SK-N-SH treated with all-trans-retinoic acid at 6 μM for 48 hours (cell line): ENCODE results near the gene ADGRV1.

Experiments used
- ARNTL ChIP-seq: fragments of 450-650 bp; formaldehyde crosslinking; IDR thresholded peaks from 2 replicates; pipeline ENCODE4 v1.5.0; 2020; ENCODE audit warnings: low read depth, mild to moderate bottlenecking, moderate library complexity, borderline replicate concordance
- CREB5 ChIP-seq: fragments of 250-450 bp; sonication (Bioruptor Pico); IDR thresholded peaks from 2 replicates; pipeline ENCODE4 v1.5.1; 2020; ENCODE audit warnings: low read depth, mild to moderate bottlenecking, moderate library complexity
- CSDC2 ChIP-seq: fragments of 250-450 bp; sonication (Bioruptor Pico); IDR thresholded peaks from 2 replicates; pipeline ENCODE4 v1.5.0; 2020; ENCODE audit warnings: mild to moderate bottlenecking, moderate library complexity
- CSRNP3 ChIP-seq: fragments of 250-450 bp; sonication (Bioruptor Pico); IDR thresholded peaks from 2 replicates; pipeline ENCODE4 v1.5.1; 2021; ENCODE audit warnings: mild to moderate bottlenecking, moderate library complexity
- ESRRG ChIP-seq: fragments of 250-450 bp; sonication (Bioruptor Pico); IDR thresholded peaks from 2 replicates; pipeline ENCODE4 v1.6.1; 2021; ENCODE audit warnings: mild to moderate bottlenecking
- PATZ1 ChIP-seq: fragments of 250-450 bp; sonication (Bioruptor Pico); IDR thresholded peaks from 2 replicates; pipeline ENCODE4 v1.8.0; 2020; ENCODE audit warnings: mild to moderate bottlenecking, moderate library complexity, borderline replicate concordance
- POU6F1 ChIP-seq: fragments of 250-450 bp; sonication (Bioruptor Pico); IDR thresholded peaks from 2 replicates; pipeline ENCODE4 v1.8.0; 2021; ENCODE audit warnings: low read depth, mild to moderate bottlenecking, moderate library complexity, borderline replicate concordance
- PPARA ChIP-seq: fragments of 250-450 bp; sonication (Bioruptor Pico); IDR thresholded peaks from 2 replicates; pipeline ENCODE4 v1.5.0; 2020; ENCODE audit warnings: mild to moderate bottlenecking, borderline replicate concordance
- RARB ChIP-seq: fragments of 250-450 bp; sonication (Bioruptor Pico); IDR thresholded peaks from 2 replicates; pipeline ENCODE4 v1.8.0; 2021; ENCODE audit warnings: mild to moderate bottlenecking, moderate library complexity
- TCF4 ChIP-seq: fragments of 250-450 bp; sonication (Bioruptor Pico); IDR thresholded peaks from 2 replicates; pipeline ENCODE4 v1.8.0; 2021; ENCODE audit warnings: mild to moderate bottlenecking, moderate library complexity, borderline replicate concordance
- TOX ChIP-seq: fragments of 250-450 bp; sonication (Bioruptor Pico); IDR thresholded peaks from 2 replicates; pipeline ENCODE4 v1.8.0; 2021; ENCODE audit warnings: mild to moderate bottlenecking, moderate library complexity, borderline replicate concordance
- ZC3H10 ChIP-seq: fragments of 250-450 bp; sonication (Bioruptor Pico); IDR thresholded peaks from 2 replicates; pipeline ENCODE4 v1.5.1; 2021; ENCODE audit warnings: mild to moderate bottlenecking, moderate library complexity
- ZFP3 ChIP-seq: fragments of 250-450 bp; sonication (Bioruptor Pico); IDR thresholded peaks from 2 replicates; pipeline ENCODE4 v1.5.0; 2020; ENCODE audit warnings: mild to moderate bottlenecking, moderate library complexity
- ZNF8 ChIP-seq: fragments of 450-650 bp; formaldehyde crosslinking; IDR thresholded peaks from 2 replicates; pipeline ENCODE4 v1.5.0; 2020; ENCODE audit warnings: mild to moderate bottlenecking, moderate library complexity

GRCh38 chr5:90581956-90582355 is 23.4 kb downstream of the ADGRV1 start:
- no peak for TF ChIP-seq ESRRG (CRISPR knock-in tag)
- no peak for TF ChIP-seq CSDC2 (CRISPR knock-in tag)
- TF ChIP-seq PATZ1 (CRISPR knock-in tag): no peak
- no peak for TF ChIP-seq PPARA (CRISPR knock-in tag)
- no peak for TF ChIP-seq ARNTL
- TF ChIP-seq CREB5 (CRISPR knock-in tag): no peak
- no peak for TF ChIP-seq POU6F1 (CRISPR knock-in tag)
- TF ChIP-seq ZC3H10 (CRISPR knock-in tag): no peak
- no peak for TF ChIP-seq ZNF8 (CRISPR knock-in tag)
- no peak for TF ChIP-seq RARB (CRISPR knock-in tag)
- TF ChIP-seq CSRNP3: no peak
- TF ChIP-seq TOX (CRISPR knock-in tag): no peak
- TF ChIP-seq TCF4 (CRISPR knock-in tag): no peak
- TF ChIP-seq ZFP3 (CRISPR knock-in tag): no peak
